GM21515 (cell line): ENCODE measurements around the gene LZTR1.
"Not testable (repeated sequence)": the region's sequence is repeated elsewhere in the genome, so short reads cannot be mapped to it uniquely, and the experiment has no call there.

Source experiments
- ATAC-seq: cut with Tn5 transposase; IDR thresholded peaks from one replicate; pipeline ENCODE4 v1.9.1; 2021; ENCODE audit not compliant: unreplicated experiment

LZTR1 gene

GRCh38 chr22:20965104-20965887 is 16.8 kb upstream of the LZTR1 start:
- ATAC-seq: no peak

DNA sequence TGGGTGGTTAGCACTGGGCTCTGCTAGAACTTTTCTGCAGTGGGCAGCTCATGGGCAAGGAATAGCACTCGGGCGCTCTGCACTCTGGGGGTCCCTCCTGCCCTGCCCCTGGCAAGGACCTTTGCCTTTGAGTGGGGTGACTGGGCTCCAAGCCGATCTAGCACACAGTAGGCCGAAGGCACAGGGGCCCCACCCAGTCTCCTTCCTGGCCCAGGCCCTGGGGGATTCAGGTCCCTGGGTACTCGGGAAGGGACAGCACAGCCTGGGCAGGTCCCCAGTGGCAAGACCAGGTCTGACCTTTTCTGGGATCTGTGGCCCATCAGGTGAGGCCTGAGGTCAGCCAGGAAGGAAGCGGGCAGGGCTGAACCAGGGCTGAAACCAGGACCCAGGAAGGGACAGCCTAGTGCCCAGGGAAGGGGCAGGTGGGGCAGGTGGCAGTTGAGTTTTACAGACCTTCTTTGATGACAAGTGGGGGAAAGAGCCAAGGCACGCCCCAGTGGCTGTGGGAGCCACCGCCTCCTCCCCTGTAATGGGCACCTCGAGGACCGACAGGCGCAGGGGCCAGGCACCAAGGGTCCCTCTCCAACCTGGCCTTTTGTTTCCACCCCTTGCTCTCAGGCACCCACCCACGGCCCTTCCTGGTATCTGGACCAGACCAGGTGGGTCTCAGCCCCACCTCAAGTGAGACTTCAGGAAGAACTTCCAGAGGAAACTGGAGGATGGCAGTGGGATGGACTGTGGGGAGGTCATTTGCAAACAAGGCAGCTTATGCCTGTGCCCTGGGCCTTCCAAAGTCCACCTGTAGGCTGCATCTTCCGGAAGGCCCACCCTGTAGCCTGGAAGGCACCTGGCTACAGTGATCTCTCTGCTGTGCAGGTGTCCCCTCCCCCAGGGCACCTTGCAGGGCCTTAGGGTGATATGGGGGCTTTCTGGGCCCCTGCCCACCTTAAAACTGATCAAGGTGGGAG is 15.9 kb upstream of the LZTR1 start:
- no peak for ATAC-seq

DNA sequence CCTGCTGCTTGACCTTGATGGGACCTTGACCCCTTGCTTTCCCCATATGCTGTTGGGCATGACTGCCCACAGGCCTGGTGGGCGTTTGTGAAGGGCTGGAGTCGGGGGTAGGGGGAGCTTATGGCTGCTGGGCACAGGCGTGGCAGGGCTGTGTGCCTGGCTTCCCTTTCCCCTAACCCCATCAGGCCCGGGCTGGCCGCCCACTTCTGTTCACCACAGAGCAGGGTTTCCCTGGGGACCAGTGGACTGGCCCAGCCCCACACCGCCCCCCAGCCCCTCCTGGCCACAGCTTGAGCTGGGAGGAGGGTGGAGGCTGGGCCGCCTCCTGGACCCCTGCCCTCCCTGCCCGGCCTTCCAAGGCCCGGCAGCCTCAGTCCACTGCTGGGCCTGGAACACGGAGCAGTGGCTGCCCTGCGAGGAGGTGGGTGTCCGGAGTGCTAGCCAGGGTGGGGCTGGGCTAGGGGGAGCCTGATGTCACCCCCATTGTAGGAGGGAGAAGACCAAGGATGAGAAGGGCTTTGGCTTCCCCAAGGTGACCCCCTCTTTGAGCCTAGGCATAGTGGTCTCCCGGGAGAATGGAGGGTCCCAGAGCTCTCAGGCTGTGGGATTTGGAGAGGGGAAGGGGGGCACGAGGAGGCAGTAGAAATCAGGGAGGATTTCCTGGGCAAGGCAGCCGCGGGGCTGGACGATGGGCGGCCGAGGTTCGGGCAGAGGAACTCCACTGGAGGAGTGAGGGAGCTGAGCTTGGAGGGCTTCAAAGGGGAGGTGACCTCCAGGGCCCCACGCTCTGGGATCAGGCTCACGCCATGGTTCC is 15.0 kb upstream of the LZTR1 start, which contains the start of gene AIFM3:
TSS of gene AIFM3 (plus strand) at position 373 of the 814 bp plus-strand sequence. CDS start 690 bp downstream, outside the sequence.
- no peak for ATAC-seq

DNA sequence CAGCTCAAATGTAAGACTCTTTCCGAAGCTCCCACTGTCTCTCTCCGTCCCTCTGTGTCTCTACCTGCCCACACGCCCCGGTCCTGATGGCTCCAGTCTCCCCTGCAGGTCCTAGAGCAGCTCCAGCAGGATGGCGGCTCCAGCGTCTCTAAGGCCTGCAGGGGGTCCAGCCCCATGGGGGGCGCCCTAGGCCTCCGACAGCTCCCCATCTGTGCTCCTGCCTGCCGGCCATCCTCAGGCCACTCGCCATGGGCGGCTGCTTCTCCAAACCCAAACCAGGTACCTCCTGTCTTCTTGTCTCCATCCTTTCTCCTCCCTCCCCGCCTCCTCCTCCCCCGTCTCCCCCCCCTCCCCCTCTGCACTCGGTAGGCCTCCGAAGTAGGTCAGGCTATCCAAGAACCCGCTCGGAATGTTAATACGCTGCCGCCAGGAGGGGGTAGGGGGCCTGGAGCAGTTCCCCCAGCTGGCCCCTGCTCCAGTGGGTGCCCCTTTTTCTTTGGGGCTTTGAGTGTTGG is 14.3 kb upstream of the LZTR1 start:
- no peak for ATAC-seq

DNA sequence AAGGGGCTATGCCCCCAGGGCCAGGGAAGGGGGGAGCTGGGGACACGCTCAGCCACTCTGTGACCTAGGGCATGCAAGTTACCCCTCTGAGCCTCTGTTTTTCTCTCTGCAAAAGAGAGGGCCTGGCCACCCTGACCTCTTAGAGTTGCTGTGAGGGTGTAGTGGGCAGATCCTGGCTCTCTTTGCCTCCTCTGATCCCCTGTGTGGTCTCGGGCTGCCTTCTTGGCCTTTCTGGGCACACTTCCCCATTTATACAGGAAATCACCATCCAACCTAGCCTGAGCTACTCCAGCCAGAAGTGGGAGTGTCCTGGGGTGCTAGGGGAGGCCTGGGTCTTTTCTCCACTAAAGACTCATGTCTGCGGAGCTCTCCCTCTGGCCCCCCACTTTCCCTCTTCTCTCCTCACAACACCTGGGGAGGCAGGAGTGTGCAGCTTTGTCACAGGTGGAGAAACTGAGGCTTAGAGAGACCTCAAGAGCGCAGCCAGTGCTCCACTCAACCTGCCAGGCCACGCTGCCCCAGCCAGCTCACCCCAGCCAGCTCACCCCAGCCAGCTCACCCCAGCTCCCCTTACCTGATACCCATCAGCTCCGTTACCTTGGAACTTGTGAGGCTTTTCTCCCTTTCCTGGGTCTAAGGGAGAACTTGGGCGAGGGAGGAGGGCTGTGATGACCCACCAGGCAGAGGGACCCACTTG is 13.7 kb upstream of the LZTR1 start:
- no peak for ATAC-seq

DNA sequence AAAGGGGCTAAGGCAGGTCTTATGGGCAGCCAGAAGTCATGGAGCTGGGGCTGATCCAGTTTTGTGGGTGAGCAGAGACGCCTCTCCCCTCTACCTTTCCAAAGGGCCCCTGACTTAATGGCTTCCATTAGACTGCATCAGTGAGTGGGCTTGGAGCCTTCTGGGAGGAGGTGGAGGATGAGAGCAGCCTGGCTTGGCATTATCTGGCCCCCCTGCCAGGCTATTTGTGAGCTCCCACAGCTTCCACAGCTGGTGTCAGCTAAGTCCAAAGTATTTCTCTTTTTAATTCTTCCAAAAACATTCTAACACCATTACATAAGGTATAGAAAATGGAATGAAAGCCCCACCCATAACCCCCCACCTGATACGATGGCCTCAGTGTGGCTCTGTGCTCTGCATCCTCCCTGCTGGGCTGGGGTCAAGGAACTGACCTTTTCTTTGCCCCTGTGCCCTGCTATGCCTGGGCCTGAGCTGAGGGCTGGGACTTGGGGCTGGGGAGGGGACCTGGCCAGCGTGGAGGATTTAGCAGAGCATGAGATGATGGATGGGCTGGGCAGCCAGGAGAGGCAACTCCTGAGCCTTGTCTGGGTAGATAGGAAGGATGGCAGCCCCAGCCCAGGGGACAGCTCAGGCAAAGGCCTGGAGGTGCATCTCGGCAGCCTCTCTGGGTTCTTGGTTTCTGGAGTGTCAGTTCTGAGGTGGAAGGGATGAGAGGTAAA is 11.0 kb upstream of the LZTR1 start:
- ATAC-seq: no peak

GRCh38 chr22:20972014-20972694 is 9.9 kb upstream of the LZTR1 start:
- ATAC-seq: not testable (repeated sequence)

DNA sequence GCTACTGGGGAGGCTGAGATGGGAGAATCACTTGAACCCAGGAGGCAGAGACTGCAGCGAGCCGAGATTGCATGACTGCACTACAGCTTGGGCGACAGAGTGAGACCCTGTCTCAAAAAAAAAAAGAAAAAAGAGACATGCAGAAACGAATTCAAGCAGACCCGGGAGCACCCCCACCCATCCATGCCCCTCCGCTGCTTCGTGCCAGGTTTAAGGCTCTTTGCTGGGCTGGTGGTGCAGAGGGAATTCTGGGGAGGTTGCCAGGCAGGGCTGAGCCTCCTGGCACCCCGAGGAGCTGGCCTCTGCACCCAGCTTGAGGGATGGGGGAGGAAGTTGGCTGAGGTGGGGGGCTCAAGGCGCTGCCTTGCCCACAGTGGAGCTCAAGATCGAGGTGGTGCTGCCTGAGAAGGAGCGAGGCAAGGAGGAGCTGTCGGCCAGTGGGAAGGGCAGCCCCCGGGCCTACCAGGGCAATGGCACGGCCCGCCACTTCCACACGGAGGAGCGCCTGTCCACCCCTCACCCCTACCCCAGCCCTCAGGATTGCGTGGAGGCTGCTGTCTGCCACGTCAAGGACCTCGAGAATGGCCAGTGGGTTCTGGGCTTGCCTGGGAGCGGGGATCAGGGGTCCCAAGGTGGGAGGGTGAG is 9.0 kb upstream of the LZTR1 start:
- no peak for ATAC-seq

GRCh38 chr22:20973634-20974286 is 8.3 kb upstream of the LZTR1 start:
- ATAC-seq: no peak

DNA sequence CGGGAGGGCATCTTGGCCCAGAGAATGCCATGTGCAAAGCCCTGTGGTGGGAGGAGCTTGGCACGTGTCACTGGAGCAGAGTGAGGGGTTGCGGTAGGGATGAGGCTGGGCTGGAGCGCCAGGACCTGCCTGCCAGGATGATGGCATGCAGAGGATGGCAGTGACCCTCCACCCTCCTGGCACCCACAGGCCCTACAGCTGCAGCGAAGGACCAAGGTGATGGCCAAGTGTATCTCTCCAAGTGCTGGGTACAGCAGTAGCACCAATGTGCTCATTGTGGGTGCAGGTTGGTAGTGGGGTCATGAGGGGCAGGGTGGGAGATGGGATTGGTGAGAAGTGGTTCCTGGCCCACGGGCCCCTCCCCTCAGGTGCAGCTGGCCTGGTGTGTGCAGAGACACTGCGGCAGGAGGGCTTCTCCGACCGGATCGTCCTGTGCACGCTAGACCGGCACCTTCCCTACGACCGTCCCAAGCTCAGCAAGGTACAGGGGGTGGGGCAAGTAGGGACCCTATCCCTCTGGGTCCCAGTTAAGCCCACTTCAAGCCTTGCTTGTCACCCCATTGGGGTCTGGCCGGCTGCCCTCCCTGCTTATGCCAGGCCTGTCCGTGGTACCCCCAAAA is 7.7 kb upstream of the LZTR1 start:
- ATAC-seq: no peak

- no peak for ATAC-seq
These were observed 6.4 kb upstream of the LZTR1 start for GRCh38 chr22:20975541-20976290.

DNA sequence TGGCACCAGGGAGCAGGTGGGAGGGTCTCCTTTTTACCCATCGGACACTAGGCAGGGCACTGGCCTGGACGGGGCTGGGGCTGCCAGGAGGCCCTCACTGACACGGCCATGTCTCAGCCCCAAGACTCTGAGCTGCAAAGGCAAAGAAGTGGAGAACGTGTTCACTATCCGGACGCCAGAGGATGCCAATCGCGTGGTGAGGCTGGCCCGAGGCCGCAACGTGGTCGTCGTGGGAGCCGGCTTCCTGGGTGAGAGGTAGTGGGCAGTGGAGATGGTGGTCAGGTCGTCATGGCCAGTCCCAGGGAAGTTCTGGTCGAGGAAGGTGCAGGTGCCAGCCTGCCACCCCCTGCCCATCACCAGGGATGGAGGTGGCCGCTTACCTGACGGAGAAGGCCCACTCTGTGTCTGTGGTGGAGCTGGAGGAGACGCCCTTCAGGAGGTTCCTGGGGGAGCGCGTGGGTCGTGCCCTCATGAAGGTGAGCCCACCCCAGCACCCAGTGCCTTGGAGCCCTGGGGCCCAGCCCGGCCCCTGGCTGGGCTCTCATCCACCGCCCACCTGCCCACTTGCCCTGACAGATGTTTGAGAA is 5.7 kb upstream of the LZTR1 start:
- ATAC-seq: no peak

DNA sequence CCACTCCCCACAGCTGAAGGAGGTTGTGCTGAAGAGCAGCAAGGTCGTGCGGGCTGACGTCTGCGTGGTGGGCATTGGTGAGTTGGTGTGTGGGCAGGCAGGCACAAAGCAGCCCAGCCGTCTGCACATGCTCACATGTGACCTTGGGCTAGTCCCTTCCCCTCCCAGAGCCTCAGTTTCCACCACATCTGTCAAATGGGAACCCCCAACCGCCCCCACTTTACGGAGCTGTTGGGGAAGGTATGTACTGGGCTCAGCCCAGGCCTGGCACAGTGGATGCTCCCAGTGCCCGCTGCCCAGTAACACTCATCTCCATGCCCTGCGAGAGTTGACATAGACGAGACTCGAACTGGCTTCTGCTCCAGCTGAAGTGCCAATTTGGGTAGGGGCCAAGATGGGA is 5.1 kb upstream of the LZTR1 start:
- ATAC-seq: no peak

- ATAC-seq: no peak
These were observed 4.5 kb upstream of the LZTR1 start for GRCh38 chr22:20977516-20978170.

- ATAC-seq: no peak
These were observed 3.7 kb upstream of the LZTR1 start for GRCh38 chr22:20978419-20978818.

DNA sequence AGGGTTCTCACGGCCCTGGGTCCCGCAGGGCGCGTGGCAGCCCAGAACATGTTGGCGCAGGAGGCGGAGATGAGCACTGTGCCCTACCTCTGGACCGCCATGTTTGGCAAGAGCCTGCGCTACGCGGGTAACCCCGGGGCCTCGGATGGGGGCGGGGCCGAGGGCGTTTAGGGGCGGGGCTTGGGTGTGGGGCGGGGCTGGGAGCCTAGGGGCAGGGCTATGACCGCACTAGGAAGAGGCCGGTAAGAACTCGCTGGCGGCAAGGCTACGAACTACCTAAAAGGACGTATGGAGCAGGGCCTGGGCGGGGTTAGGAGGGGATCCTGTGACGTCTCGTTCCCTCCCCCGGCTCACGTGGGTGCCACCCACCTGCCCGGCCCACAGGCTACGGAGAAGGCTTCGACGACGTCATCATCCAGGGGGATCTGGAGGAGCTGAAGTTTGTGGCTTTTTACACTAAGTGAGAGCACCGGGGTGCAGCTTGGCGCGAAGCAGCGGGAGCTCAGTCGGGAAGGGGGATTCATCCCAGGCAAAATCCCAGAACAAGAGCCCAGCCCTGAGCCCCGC is 2.8 kb upstream of the LZTR1 start:
- ATAC-seq: no peak
